Stimulated activated CD4-positive, alpha-beta T cell treated with anti-CD3 and anti-CD28 coated beads, Interleukin-1b, Interleukin-23, amount 100 ng/mL, for 24 hours (primary cell): Measurements from ENCODE around the gene CREB5.

Source experiments
- DNase-seq, 4 experiments: peaks; one replicate each; pipeline ENCODE4 v3.0.0-alpha.2; 2020; ENCODE audit warnings: low read depth in 4 of 4, low spot score in 1 of 4

The CREB5 gene

GRCh38 chr7:28477041-28477442 lies 64.7 kb downstream of the CREB5 start:
- no peak for DNase-seq

GRCh38 chr7:28478656-28479055 lies 66.3 kb downstream of the CREB5 start:
- DNase-seq = no peak

DNA sequence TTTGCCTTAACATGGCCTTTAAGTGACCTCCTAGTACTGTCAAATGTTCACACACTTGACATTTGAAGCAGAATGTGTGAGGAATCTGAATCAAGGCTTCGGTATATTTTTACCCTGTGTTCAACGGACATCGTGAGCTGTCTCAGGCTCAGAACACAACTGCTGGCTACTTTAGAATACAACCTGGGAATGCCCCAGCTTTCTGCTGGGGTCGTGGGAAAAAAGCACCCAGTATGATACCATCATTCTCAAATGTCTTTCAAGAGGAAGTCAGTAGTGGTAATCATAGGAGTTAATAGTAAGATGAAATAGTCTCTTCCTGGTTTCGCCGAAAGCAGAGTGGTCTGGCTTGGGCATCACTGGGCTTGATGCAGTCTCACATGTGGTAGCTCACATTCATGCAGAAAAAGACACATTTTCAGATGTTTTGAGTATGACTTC lies 67.2 kb downstream of the CREB5 start:
- no peak for DNase-seq

DNA sequence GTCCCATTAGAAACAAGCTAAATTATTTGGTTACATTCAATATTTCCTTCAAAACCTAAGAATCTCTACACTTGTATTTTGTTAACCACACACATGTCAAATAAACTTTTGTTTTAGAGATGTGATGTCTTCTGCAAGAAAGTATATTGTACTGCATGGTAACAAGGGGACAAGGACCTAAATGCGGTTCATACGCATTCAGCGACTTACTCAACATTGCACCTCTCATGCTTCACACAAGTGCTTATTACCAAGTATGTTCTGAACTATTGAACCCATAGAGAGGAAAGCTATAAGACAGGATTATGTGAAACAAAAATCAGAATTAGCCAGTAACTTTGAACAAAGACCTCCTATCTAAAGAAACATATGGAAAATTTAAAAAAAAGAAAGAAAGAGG lies 68.3 kb downstream of the CREB5 start:
- no peak for DNase-seq

DNA sequence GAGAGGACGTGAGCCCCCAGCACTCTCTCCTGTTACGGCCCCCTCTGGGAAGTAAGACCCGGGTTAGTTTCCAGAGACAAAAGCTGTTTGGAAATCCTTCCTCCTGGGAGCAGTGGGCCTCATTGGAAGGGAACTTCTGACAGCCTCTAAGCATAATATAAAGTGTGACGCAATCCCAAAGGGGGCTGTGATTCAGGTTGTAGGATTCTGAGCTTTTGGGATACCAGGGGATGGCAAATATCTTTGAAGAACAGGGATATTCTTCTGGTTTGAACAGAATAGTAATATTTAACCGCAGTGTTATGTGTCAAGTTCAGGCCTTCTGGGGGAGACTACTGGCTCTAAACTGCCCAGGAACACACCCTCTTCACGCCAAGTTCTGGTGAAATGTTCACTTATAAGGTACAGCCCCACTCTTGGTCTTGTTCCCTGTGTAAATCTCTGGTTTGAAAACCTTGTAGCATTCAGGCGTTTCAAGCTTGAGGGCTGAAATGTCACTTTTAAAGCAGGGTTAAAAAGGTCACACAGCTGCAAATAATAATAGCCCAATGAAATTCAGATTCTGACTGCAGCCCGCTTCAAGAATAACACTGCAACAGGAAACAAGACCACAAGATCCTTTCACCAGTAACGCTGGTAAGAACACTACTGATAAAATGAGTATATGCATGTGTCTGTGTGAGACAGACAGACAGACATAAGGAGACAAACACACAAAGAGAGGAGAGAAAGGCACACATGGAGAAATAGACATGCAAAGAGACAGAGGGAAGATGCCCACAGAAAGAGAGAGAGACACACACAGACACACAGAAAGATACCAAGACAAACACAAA lies 69.0 kb downstream of the CREB5 start:
- DNase-seq = no peak

- DNase-seq = no peak
Observed at GRCh38 chr7:28483112-28483511, 70.8 kb downstream of the CREB5 start.

DNA sequence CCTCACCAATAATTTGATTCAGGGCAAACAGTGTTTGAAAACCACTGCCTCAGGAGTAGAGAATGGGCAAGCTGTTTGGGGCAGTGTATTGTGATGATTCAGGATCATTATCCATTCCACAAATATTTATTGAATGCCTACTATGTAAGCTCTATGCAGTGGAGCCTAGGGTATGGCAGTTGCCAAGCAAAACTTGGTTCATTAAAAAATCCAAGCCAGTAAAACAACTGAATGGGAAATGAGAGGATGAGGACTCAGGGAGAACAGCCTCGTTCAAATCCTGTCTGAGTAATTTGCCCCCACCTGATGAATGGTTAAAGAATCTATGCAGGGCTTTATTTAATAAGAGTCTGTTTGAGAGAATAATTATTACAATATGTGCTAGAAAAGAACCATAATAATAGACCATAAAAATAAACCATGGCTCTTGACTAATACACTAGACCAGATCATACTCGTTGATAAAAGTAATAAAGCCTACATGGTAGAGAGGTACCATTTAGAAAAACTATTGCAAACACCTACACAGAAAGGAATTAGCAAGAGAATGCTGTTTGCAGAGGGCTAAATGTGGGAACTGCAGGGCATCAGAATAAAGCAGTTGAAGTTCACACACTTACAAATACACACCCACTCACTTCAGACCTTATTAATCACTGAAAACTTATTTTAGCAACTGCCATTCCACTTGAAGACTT lies 71.7 kb downstream of the CREB5 start:
- no peak for DNase-seq

- DNase-seq = no peak
Observed at GRCh38 chr7:28484606-28484935, 72.3 kb downstream of the CREB5 start.

DNA sequence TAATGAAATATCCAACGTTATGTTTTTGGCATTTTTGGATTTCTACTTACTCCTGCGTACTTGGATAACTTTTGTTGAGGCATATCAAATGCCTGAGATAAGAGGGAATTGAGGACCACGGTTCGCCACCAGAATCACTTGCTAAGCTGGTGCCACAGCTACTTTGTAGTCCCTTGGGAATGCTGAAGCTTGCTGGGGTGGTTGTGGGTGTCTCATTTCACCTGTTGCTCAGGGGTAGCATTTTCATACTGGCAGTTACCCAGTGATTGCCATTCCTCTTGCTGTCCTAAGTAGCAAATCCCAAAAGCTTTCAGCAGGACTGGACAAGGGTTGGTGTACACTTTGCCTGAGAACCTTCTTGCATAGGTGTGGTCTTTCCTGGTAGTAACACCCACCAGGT lies 75.2 kb downstream of the CREB5 start:
- DNase-seq = no peak

- DNase-seq = no peak
Observed at GRCh38 chr7:28488061-28488791, 75.9 kb downstream of the CREB5 start.

- DNase-seq = no peak
Observed at GRCh38 chr7:28490831-28491230, 78.5 kb downstream of the CREB5 start.

- no peak for DNase-seq
Observed at GRCh38 chr7:28493477-28493876, 81.2 kb downstream of the CREB5 start.

DNA sequence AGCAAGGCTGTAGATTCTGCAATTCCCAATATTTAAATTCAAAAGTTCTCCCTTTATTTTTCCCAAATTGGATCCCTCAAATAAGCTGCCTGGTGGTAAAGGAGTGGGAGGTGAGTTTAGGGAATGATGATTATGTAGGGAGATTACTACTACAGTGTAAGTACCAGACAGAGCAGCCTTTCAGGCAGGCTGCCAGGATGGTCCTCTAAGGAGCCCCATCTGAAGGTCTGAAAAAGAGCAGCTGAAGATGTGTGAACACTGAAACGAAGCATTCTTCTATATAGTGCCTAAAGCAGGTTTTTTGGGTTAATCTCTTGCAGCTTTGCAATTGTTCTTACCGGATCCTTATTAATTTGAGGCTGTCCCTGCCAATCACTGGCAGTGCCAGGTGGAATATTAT lies 84.7 kb downstream of the CREB5 start:
- DNase-seq = no peak

- DNase-seq = no peak
Observed at GRCh38 chr7:28498636-28499035, 86.3 kb downstream of the CREB5 start.

- DNase-seq = no peak
Observed at GRCh38 chr7:28500138-28500537, 87.8 kb downstream of the CREB5 start.

DNA sequence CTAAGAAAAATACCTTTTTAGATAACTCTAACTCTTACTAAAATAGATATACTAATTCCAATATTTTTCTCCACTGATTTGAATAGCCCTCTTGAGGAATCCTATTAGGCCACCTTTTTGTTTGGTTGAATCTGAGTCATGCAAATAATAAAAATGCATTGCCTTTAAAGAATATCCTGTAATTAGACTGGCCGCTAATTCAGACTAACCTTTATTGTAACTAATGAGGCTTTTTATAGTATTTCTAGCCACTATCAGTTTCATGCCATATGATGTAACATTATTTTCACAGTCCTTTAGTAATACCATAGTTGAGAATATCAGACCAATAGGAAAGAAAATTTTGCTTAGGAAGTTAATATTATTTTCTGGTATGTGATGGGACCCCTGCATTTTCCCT lies 90.1 kb downstream of the CREB5 start:
- no peak for DNase-seq

DNA sequence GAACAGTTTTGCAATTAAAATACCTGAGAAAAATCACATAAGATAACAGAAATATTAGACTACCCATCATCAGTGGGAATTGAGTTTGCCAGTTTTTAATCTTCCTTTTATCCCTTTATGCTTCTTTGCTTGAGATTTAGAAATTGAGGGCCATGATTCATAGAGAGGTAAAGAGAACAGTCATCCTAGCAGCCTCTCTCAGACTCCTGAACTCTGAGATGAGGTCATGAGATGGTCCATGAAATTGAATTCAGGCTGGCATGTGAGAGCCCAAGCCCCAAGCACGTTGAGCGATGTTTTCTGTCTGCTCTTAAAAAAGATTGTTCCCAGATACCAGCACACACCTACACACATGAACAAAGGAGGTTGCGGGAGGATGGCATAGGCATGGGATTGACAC lies 91.1 kb downstream of the CREB5 start:
- no peak for DNase-seq

GRCh38 chr7:28505014-28505413 lies 92.7 kb downstream of the CREB5 start:
- no peak for DNase-seq

GRCh38 chr7:28505867-28506266 lies 93.5 kb downstream of the CREB5 start:
- DNase-seq = no peak

- no peak for DNase-seq
Observed at GRCh38 chr7:28507525-28508282, 95.4 kb downstream of the CREB5 start.

DNA sequence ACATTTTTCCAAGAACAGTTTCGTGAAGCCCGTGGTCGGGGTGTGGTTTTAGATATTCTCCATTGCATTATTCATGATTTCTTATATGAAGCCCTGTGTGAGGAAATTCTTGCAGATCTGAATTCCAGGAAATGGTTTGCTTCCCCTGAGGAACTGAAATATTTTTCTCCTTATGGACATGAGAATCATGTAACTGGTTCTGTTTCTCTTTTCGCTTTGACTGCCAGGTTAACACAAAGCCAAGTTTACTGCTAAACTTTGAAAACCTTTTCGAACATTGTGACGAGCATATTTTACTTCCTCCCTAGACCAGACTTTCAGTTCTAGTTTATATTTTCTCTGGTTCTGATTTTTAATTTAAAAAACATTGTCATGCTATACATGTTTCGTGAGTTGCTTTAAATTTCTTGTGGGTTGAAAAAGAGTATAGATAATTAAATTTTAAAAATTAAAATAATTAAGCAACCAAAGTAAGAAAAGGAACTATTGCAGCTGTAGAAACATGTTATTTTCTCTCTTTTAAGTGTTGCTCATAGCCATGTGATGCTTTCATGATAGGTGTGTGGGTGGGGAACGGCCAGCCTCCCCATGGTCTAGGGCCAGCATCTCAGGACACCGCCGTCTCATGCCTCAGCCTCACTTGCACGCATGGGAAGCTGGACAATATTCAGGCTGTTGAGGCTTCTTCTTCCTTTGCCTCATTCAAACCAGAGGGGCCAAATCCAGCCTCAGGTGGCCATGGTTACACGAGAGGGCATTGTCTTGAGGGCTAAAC lies 97.1 kb downstream of the CREB5 start:
- DNase-seq = no peak
